DOHH2 (cell line): ENCODE measurements around the gene NKX3-2.

Experiments used
- H3F3A ChIP-seq: fragments of 200-600 bp; sonication (generic), shearing (Covaris generic); 2 replicates; pipeline ENCODE4 v1.6.0; 2016; ENCODE audit warnings: antibody characterized with exemption, mild to moderate bottlenecking; ENCODE audit not compliant: control insufficient read depth, insufficient read depth
- H3K27ac ChIP-seq: fragments of 200-600 bp; sonication (generic); 2 replicates; pipeline ENCODE4 v1.5.1; 2014; ENCODE audit warnings: low read depth, mild to moderate bottlenecking, low read length, moderate library complexity
- H3K27me3 ChIP-seq: fragments of 200-600 bp; sonication (generic); 2 replicates; pipeline ENCODE4 v1.6.1; 2014; ENCODE audit warnings: mild to moderate bottlenecking, low read length, mixed read lengths; ENCODE audit not compliant: control insufficient read depth
- H3K36me3 ChIP-seq: fragments of 200-600 bp; sonication (generic); 2 replicates; pipeline ENCODE4 v1.6.1; 2014; ENCODE audit warnings: mild to moderate bottlenecking, low read length, moderate library complexity, mixed read lengths; ENCODE audit not compliant: control insufficient read depth
- H3K4me1 ChIP-seq: fragments of 200-600 bp; sonication (generic); 2 replicates; pipeline ENCODE4 v1.6.1; 2014; ENCODE audit warnings: mild to moderate bottlenecking, low read length, mixed read lengths; ENCODE audit not compliant: control insufficient read depth
- H3K4me2 ChIP-seq: fragments of 200-600 bp; sonication (generic); 2 replicates; pipeline ENCODE4 v1.6.0; 2014; ENCODE audit warnings: mild to moderate bottlenecking, low read length, moderate library complexity
- H3K4me3 ChIP-seq: fragments of 200-600 bp; sonication (generic); 2 replicates; pipeline ENCODE4 v1.5.1; 2014; ENCODE audit warnings: mild to moderate bottlenecking, low read length, mixed read lengths
- H3K79me2 ChIP-seq: fragments of 200-600 bp; sonication (generic); 2 replicates; pipeline ENCODE4 v1.6.1; 2014; ENCODE audit warnings: mild to moderate bottlenecking, low read length, mixed read lengths; ENCODE audit not compliant: control insufficient read depth
- H3K9me2 ChIP-seq: fragments of 200-600 bp; sonication (generic); replicated peaks from 2 replicates; pipeline ENCODE4 v1.6.1; 2014; ENCODE audit warnings: mild to moderate bottlenecking, low read length, mixed read lengths; ENCODE audit not compliant: control insufficient read depth
- H3K9me3 ChIP-seq: fragments of 200-600 bp; sonication (generic); 2 replicates; pipeline ENCODE4 v1.6.1; 2014; ENCODE audit warnings: antibody characterized with exemption, low read length, mixed read lengths; ENCODE audit not compliant: control insufficient read depth, insufficient read depth
- H4K20me1 ChIP-seq: fragments of 200-600 bp; sonication (generic); 2 replicates; pipeline ENCODE4 v1.6.0; 2014; ENCODE audit warnings: low read depth, mild to moderate bottlenecking, antibody characterized with exemption, low read length, moderate library complexity; ENCODE audit not compliant: control insufficient read depth, insufficient read depth
- EZH2phosphoT487 ChIP-seq: fragments of 200-600 bp; sonication (generic); IDR thresholded peaks from 2 replicates; pipeline ENCODE4 v1.6.1; 2017; ENCODE audit warnings: borderline replicate concordance, mild to moderate bottlenecking, antibody characterized with exemption, low read length, moderate library complexity, mixed read lengths
- TF ChIP-seq, protein P1 (sequence below): fragments of 200-600 bp; sonication (generic); IDR thresholded peaks from one replicate; pipeline ENCODE4 v1.5.1; 2014; ENCODE audit warnings: antibody characterized with exemption, mild to moderate bottlenecking, low read depth, low read length; ENCODE audit not compliant: poor library complexity, severe bottlenecking

NKX3-2 gene

DNA sequence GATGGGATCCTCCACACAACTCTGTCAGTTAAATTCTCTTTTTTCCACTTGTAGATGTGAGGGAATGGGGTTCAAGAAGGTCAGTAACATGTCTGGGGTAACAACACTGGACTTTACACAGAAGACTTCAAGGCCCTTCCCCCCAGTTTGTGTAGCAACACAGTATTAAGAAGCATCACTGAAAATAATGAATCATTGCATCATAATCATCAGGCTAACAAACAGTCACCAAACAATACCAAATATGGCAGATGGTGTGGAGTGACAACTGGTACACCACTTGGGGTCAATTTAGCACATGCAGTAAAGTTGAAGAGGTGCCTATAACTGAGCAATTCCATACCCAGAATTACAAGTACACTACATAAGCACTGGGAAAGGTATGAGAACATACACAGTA, 44.6 kb upstream of the NKX3-2 start:
- H3K36me3 ChIP-seq = peaks cover 68% of the 10 kb centered on the region

DNA sequence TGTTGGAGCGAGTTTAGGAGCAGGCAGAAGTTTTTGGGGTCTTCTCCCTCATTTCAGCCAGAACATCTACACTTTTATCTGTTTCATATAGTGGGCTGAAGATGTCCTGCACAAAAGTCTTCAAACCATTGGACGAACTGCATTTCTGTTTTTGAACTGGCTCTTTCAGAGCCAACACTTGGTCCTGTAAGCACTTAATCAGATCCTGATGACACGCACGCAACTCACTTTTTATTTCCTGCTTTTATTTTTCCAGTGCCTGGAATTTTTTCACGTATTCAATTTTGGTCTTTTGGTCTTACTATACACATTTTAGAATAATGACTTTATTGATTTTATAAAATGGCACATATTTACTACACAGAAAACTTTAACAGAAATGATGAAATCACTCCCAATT, 40.2 kb upstream of the NKX3-2 start:
- Histone ChIP-seq H3K9me3 (no peaks in the 10 kb centered on the region), H3K27ac (no peak overlapping the region), H3K36me3 (peaks cover 72% of the 10 kb centered on the region), H3K27me3 (no peaks in the 10 kb centered on the region), H3K79me2 (no peaks in the 10 kb centered on the region), H3K4me1 (no peaks in the 10 kb centered on the region), H4K20me1 (no peaks in the 10 kb centered on the region), H3F3A (no peaks in the 10 kb centered on the region), H3K4me2 (no peak overlapping the region), H3K4me3 (no peak overlapping the region), H3K9me2 (no peaks in the 10 kb centered on the region)
- TF ChIP-seq EZH2phosphoT487 = no peak
- TF ChIP-seq, protein P1, sequence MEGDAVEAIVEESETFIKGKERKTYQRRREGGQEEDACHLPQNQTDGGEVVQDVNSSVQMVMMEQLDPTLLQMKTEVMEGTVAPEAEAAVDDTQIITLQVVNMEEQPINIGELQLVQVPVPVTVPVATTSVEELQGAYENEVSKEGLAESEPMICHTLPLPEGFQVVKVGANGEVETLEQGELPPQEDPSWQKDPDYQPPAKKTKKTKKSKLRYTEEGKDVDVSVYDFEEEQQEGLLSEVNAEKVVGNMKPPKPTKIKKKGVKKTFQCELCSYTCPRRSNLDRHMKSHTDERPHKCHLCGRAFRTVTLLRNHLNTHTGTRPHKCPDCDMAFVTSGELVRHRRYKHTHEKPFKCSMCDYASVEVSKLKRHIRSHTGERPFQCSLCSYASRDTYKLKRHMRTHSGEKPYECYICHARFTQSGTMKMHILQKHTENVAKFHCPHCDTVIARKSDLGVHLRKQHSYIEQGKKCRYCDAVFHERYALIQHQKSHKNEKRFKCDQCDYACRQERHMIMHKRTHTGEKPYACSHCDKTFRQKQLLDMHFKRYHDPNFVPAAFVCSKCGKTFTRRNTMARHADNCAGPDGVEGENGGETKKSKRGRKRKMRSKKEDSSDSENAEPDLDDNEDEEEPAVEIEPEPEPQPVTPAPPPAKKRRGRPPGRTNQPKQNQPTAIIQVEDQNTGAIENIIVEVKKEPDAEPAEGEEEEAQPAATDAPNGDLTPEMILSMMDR = no peak

More for the DNA sequence above, 44.6 kb upstream of the NKX3-2 start:
- H3K27me3 ChIP-seq = no peaks in the 10 kb centered on the region
- H3K79me2 ChIP-seq = no peaks in the 10 kb centered on the region
- H3K4me3 ChIP-seq = no peak overlapping the region
- TF ChIP-seq EZH2phosphoT487 = no peak
- TF ChIP-seq, protein P1 = no peak
- H4K20me1 ChIP-seq = no peaks in the 10 kb centered on the region
- H3F3A ChIP-seq = no peaks in the 10 kb centered on the region
- H3K9me3 ChIP-seq = no peaks in the 10 kb centered on the region
- no peaks in the 10 kb centered on the region for H3K9me2 ChIP-seq
- no peaks in the 10 kb centered on the region for H3K4me1 ChIP-seq
- no peak overlapping the region for H3K4me2 ChIP-seq
- H3K27ac ChIP-seq = no peak overlapping the region

DNA sequence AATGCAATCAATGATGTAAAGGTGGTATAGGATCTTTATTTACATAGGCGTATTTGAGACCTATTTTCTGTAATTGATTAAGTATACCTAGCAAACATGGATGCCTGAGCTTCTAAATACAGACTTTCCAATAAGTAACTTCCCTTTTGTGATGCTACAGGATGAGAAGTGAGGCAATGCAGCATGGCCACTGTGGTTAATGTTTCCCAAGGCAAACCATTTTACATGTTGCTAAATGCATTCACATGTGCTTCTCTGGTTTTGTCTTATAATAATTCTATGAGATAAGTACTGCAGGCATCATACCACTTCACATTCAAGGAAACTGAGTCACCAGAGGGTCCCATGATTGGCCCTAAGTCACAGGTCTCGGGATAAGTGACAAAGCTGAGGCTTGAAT, 35.7 kb upstream of the NKX3-2 start:
- no peak overlapping the region for H3K27ac ChIP-seq
- H3K79me2 ChIP-seq = no peaks in the 10 kb centered on the region
- no peaks in the 10 kb centered on the region for H3K4me1 ChIP-seq
- H3K4me3 ChIP-seq = no peak overlapping the region
- no peaks in the 10 kb centered on the region for H3K9me3 ChIP-seq
- H3K27me3 ChIP-seq = no peaks in the 10 kb centered on the region
- no peaks in the 10 kb centered on the region for H3K9me2 ChIP-seq
- no peaks in the 10 kb centered on the region for H3F3A ChIP-seq
- peaks cover 82% of the 10 kb centered on the region for H3K36me3 ChIP-seq
- TF ChIP-seq, protein P1 = no peak
- TF ChIP-seq EZH2phosphoT487 = no peak
- H3K4me2 ChIP-seq = no peak overlapping the region
- H4K20me1 ChIP-seq = no peaks in the 10 kb centered on the region

DNA sequence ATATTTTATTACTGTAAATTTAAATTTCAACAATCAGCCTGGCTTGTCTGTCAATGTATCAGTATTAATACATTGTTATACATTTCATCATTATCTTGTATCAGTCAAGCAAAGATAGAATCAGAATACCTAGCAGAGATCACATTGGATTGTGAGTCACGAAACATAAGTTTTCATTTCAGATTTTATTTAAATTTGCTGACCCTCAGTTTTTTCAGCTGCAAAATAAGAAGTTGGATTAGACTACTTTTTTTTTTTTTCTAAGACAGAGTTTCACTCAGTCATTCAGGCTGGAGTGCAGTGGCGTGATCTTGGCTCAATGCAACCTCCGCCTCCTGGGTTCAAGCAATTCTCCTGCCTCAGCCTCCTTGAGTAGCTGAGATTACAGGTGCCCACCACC, 33.4 kb upstream of the NKX3-2 start:
- peaks cover 80% of the 10 kb centered on the region for H3K36me3 ChIP-seq

More for the DNA sequence above, 33.4 kb upstream of the NKX3-2 start:
- no peak overlapping the region for H3K4me2 ChIP-seq
- H3K27ac ChIP-seq = no peak overlapping the region
- H3K27me3 ChIP-seq = no peaks in the 10 kb centered on the region
- no peaks in the 10 kb centered on the region for H3K9me3 ChIP-seq
- TF ChIP-seq, protein P1 = no peak
- no peak for TF ChIP-seq EZH2phosphoT487
- H3F3A ChIP-seq = no peaks in the 10 kb centered on the region
- no peaks in the 10 kb centered on the region for H3K9me2 ChIP-seq
- H3K4me3 ChIP-seq = no peak overlapping the region
- H4K20me1 ChIP-seq = no peaks in the 10 kb centered on the region
- no peaks in the 10 kb centered on the region for H3K4me1 ChIP-seq
- no peaks in the 10 kb centered on the region for H3K79me2 ChIP-seq
